Measurements from ENCODE around the gene PRAC1.

Gene PRAC1

GRCh38 chr17:48722201-48722907, at the start of gene PRAC1:
TSS of gene PRAC1 (minus strand) at chr17:48722518. CDS start at chr17:48722392, 126 bp downstream.
- no peak for DNase-seq (ENCODE audit: low read depth)

GRCh38 chr17:48770954-48771353, 48.6 kb upstream of the PRAC1 start:
- no peak for DNase-seq (ENCODE audit: low read depth)

DNA sequence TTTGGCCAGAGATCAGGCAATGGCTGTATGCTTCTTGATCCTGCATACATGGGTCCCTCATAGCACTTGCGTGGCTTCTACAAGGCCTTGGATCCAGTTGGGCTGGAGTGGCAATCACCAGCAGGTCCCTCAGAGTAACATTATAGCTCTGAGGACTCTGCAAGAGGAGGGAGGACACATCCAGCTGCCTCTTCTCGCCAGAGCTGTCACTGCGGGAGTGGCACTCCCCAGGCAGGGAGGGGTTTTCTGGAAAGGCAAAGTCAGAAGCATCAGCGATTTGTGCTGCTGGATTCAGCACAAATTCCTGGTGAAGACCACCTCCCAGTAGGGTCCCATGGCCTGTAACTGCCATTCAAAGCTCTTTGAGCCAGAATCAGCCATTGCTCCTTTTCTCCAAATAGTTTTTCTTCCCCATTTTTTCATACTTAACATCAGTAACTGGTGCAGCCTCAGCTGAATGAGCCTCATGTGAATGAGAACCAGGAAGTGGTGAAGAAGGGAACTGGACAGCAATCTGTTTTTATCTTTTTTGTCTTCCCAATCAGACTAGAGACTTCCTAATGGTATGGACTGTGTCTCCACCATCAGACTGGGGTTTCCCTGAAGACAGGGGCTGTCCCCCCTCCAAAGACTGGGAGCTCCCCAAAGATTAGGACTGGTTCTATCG, 46.8 kb upstream of the PRAC1 start:
- no peak for DNase-seq (ENCODE audit: low read depth)

DNA sequence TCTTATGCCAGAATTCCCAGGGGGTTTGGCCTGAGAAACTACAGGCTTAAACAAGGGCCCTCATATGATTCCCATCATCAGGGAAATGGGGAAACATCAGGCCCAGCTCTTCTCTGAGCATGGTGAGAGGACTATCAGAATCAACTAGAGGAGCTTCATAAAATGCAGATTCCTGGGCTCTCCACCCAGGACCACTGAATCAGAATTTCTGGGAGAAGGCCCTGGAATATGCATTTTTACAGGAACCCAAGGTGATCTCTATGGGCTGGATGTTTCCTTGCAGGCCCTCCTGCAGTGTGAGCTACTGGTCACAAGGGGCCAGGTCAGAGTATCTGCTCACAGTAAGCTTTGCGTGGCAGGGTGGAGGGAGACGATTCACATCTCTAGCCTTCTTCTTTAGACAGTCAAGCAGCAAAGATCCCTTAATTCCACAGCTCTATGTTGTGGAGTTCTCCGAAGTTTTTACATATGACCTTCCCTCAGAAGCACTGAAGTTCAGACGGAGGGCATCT, 45.0 kb upstream of the PRAC1 start:
- DNase-seq (ENCODE audit: low read depth): no peak

GRCh38 chr17:48761114-48761513, 38.8 kb upstream of the PRAC1 start:
- no peak for DNase-seq (ENCODE audit: low read depth)

DNA sequence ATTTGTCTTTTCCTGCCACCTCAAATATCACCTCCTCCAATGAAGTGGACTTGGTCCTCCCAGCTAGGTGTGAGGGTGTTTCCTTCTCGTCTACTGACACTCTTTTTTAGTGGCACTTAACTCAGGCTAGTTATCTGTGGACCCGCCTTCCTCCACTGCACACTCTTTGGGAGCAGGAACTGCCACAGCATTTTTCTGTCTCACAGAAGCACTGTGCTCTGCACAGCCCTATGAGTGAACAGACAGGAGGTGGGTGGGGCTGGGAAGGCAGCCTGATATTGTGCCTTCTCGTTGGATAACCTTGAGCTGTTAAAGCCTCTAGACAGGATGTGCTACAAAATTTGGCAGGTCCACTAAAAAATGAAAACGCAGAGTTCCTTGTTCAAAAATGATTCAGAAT, 38.1 kb upstream of the PRAC1 start:
- DNase-seq (ENCODE audit: low read depth): no peak

GRCh38 chr17:48759288-48759687, 37.0 kb upstream of the PRAC1 start:
- DNase-seq (ENCODE audit: low read depth): no peak

- DNase-seq (ENCODE audit: low read depth): no peak
These were observed 35.2 kb upstream of the PRAC1 start for GRCh38 chr17:48757524-48757961.

DNA sequence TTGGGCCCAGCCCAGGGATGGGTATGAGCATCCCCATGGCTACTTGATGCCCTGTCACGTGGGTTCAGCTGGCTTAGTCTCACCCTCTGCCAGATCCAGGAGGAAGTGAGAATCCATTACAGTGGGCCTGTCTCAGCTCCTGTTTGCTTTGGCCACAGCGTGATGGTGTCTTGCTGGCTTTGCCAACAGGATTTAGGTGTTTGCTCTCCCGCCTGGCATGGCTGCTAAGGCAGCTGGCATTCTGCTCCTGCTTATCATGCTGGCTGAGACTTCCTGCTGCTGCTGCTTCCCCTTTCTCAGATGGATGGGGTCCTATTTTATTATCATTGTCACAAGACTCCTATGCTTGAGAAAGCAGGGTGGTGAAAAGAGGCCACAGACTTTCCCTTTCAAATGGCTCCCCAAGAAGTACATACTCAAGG, 34.5 kb upstream of the PRAC1 start:
- no peak for DNase-seq (ENCODE audit: low read depth)

DNA sequence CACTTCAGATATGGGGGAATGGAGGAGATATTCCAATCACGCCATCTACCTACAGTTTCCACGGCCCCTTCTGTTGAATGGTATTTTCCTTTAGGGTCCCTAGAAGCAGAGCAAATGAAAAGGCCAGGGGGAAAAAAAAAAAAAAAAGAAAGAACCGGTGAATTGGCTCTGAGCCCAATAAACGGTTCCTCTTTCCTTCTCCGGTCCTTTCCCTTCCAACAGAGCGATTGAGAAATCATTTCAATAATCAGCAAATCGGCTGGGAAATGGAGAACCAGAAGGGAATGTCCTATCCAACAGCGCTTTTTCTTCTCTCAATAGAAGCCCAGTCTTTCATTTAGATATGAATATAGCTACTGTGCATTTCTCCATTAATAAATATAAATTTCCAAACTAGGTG, 33.0 kb upstream of the PRAC1 start:
- no peak for DNase-seq (ENCODE audit: low read depth)

GRCh38 chr17:48754500-48755261, 32.4 kb upstream of the PRAC1 start:
- no peak for DNase-seq (ENCODE audit: low read depth)

GRCh38 chr17:48753794-48754499, 31.6 kb upstream of the PRAC1 start:
- DNase-seq (ENCODE audit: low read depth): no peak

- no peak for DNase-seq (ENCODE audit: low read depth)
These were observed 30.3 kb upstream of the PRAC1 start for GRCh38 chr17:48752399-48753288.

DNA sequence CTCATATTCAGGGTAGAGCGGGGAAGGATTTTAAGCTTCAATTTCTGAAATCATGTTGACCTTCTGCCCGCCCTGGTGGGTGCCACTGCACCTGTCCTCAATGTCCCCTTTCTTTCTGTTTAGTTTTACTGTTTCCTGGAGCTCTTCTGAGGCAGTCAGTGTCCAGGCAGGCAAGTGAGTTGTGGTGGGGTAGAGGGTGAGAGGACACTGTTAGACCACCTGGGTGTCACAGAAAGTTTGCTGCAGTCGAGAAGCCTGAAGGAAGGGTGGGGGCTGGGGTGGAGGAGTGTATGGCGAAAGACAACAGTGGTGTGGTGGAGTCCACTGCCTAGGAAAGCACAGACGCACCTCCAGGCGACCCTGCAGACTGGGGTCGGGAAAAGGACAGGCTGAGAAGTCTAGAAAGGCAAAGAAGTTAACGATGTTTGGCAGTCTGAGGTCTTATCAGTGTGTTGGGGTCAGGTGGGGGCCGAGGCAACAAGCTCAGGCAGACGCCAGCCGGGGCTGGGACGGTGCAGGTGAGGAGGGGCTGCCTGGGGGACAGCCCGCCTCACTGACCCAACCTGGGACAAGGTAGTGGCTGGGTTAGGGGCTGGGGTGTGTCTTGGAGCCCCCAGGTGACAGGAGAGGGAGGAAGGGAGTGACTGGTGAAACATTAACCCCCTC, 29.5 kb upstream of the PRAC1 start:
- DNase-seq (ENCODE audit: low read depth): no peak

DNA sequence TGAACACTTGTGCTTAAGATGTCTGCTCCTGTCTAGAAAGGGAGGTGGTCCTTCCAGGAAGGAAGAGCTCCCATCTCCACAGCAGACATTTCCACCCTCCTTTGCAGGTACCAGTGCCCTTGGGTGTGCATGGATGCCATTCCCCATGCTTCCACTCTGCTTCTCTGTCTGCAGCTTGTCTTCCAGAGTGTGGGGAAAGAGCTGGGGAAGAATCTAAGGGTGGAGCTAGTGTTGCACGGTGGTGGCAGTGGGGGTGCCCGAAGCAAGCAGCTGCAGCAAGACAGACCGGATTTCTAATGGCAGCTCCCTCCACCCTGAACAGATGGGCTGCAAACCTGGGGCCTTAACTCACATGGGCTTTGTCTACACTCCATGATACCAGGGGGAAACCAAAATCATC, 28.9 kb upstream of the PRAC1 start:
- no peak for DNase-seq (ENCODE audit: low read depth)

- no peak for DNase-seq (ENCODE audit: low read depth)
These were observed 27.6 kb upstream of the PRAC1 start for GRCh38 chr17:48749621-48750553.

GRCh38 chr17:48748718-48749566, 26.6 kb upstream of the PRAC1 start:
- no peak for DNase-seq (ENCODE audit: low read depth)
